HL-60 (cell line): Measurements from ENCODE around the gene KIAA0040.

Source experiments
- DNase-seq, 2 experiments: peaks; one replicate each; pipeline ENCODE4 v3.0.0-alpha.2; 2010 to 2020; ENCODE audit warnings: low read depth in 1 of 2, low spot score in 1 of 2
- H3K27ac ChIP-seq: fragments of 250-450 bp; sonication (Bioruptor Pico); replicated peaks from 2 replicates; pipeline ENCODE4 v1.5.1; 2020; ENCODE audit warnings: mild to moderate bottlenecking, moderate library complexity
- H3K27me3 ChIP-seq: fragments of 250-450 bp; sonication (Bioruptor Pico); 2 replicates; pipeline ENCODE4 v1.5.1; 2021; ENCODE audit warnings: mild to moderate bottlenecking, moderate library complexity; ENCODE audit not compliant: insufficient read depth, poor library complexity, severe bottlenecking
- H3K4me3 ChIP-seq: replicated peaks from 2 replicates; pipeline ENCODE4 v1.5.1; 2011; ENCODE audit warnings: mild to moderate bottlenecking, control low read depth, low read length; ENCODE audit not compliant: insufficient read depth
- GABPA ChIP-seq: IDR thresholded peaks from 2 replicates; pipeline ENCODE4 v1.6.1; 2012; ENCODE audit warnings: low read depth
- POLR2AphosphoS5 ChIP-seq: IDR thresholded peaks from 2 replicates; pipeline ENCODE4 v1.6.1; 2012; ENCODE audit warnings: low read depth
- SPI1 ChIP-seq: IDR thresholded peaks from 2 replicates; pipeline ENCODE4 v1.6.1; 2012; ENCODE audit warnings: low read depth, mild to moderate bottlenecking, borderline replicate concordance
- TF ChIP-seq, protein P1 (sequence below): IDR thresholded peaks from 2 replicates; pipeline ENCODE4 v1.6.1; 2012; ENCODE audit warnings: low read depth; ENCODE audit not compliant: insufficient replicate concordance
- TF ChIP-seq, protein P2 (sequence below): IDR thresholded peaks from one replicate; pipeline ENCODE4 v1.5.1; 2011; ENCODE audit warnings: low read length, control low read depth, inconsistent platforms; ENCODE audit not compliant: insufficient read depth

Gene KIAA0040

GRCh38 chr1:175164751-175165150 lies 27.8 kb downstream of the KIAA0040 start:
- Histone ChIP-seq H3K27ac (no peak overlapping the region), H3K27me3 (peaks cover 3% of the 10 kb centered on the region), H3K4me3 (no peak overlapping the region)
- TF ChIP-seq GABPA (no peak), POLR2AphosphoS5 (no peak), SPI1 (no peak)
- TF ChIP-seq, protein P1, sequence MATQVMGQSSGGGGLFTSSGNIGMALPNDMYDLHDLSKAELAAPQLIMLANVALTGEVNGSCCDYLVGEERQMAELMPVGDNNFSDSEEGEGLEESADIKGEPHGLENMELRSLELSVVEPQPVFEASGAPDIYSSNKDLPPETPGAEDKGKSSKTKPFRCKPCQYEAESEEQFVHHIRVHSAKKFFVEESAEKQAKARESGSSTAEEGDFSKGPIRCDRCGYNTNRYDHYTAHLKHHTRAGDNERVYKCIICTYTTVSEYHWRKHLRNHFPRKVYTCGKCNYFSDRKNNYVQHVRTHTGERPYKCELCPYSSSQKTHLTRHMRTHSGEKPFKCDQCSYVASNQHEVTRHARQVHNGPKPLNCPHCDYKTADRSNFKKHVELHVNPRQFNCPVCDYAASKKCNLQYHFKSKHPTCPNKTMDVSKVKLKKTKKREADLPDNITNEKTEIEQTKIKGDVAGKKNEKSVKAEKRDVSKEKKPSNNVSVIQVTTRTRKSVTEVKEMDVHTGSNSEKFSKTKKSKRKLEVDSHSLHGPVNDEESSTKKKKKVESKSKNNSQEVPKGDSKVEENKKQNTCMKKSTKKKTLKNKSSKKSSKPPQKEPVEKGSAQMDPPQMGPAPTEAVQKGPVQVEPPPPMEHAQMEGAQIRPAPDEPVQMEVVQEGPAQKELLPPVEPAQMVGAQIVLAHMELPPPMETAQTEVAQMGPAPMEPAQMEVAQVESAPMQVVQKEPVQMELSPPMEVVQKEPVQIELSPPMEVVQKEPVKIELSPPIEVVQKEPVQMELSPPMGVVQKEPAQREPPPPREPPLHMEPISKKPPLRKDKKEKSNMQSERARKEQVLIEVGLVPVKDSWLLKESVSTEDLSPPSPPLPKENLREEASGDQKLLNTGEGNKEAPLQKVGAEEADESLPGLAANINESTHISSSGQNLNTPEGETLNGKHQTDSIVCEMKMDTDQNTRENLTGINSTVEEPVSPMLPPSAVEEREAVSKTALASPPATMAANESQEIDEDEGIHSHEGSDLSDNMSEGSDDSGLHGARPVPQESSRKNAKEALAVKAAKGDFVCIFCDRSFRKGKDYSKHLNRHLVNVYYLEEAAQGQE = no peak
- TF ChIP-seq, protein P2, sequence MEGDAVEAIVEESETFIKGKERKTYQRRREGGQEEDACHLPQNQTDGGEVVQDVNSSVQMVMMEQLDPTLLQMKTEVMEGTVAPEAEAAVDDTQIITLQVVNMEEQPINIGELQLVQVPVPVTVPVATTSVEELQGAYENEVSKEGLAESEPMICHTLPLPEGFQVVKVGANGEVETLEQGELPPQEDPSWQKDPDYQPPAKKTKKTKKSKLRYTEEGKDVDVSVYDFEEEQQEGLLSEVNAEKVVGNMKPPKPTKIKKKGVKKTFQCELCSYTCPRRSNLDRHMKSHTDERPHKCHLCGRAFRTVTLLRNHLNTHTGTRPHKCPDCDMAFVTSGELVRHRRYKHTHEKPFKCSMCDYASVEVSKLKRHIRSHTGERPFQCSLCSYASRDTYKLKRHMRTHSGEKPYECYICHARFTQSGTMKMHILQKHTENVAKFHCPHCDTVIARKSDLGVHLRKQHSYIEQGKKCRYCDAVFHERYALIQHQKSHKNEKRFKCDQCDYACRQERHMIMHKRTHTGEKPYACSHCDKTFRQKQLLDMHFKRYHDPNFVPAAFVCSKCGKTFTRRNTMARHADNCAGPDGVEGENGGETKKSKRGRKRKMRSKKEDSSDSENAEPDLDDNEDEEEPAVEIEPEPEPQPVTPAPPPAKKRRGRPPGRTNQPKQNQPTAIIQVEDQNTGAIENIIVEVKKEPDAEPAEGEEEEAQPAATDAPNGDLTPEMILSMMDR = no peak
- DNase-seq = no peak

DNA sequence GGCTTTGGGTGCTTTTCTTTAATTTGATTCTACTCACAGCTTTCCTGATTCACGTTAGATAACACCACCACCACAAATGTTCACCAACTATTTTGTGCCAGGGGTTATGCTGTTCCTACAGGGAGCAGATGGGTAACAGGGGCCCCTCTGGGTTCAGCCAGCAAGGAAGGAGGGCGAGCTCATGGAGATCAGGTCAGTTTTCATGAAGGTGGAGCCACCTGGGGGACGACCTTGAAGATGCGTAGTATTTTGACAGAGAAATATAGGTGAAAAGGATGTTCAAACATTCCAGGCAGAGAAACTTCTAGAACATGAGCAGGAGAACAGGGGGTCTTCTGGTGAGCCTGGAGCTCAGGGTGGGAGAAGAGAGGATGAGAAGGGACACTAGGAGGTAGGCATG lies 28.9 kb downstream of the KIAA0040 start:
- TF ChIP-seq POLR2AphosphoS5 = no peak
- TF ChIP-seq, protein P1 = no peak
- no peak for TF ChIP-seq GABPA
- TF ChIP-seq, protein P2 = no peak
- no peak for TF ChIP-seq SPI1

GRCh38 chr1:175162955-175163354 lies 29.6 kb downstream of the KIAA0040 start:
- Histone ChIP-seq H3K27me3 (no peaks in the 10 kb centered on the region), H3K4me3 (no peak overlapping the region), H3K27ac (no peak overlapping the region)
- no peak for DNase-seq
- TF ChIP-seq, protein P2 = no peak
- TF ChIP-seq POLR2AphosphoS5 = no peak
- TF ChIP-seq, protein P1 = no peak
- TF ChIP-seq SPI1 = no peak
- TF ChIP-seq GABPA = no peak

More for the DNA sequence above, 28.9 kb downstream of the KIAA0040 start:
- Histone ChIP-seq H3K27me3 (no peaks in the 10 kb centered on the region), H3K4me3 (no peak overlapping the region), H3K27ac (no peak overlapping the region)
- DNase-seq = no peak
